Endothelial cell of umbilical vein (primary cell): ENCODE data around the gene RBM39. TPM values are rescaled to one million over a fixed set of nuclear protein-coding genes. Genes with fewer than 3 reads are reported as not detected.

Source experiments
- BruUV-seq: library from RNA; stranded (reverse); fragments of 400-500 nt; replicated peaks from 2 replicates; lab custom pipeline; 2021; lab: Mats Ljungman, UMichigan
- CTCF ChIA-PET: fragments of 300-600, 350-600 bp; sonication (Branson Sonifier 250); formaldehyde crosslinking; loops from one replicate; lab custom pipeline; 2021; ENCODE audit warnings: antibody characterized with exemption, inconsistent platforms; lab: Charles Lee
- POLR2A ChIA-PET: fragments of 300-600, 350-600 bp; sonication (Branson Sonifier 250); formaldehyde crosslinking; loops from one replicate; lab custom pipeline; 2021; ENCODE audit warnings: antibody characterized with exemption, inconsistent platforms; lab: Charles Lee
- DNase-seq: peaks from one replicate; pipeline ENCODE4 v3.0.0-alpha.2; 2011; ENCODE audit warnings: low read depth, low spot score
- FAIRE-seq: peaks from 2 replicates; lab custom pipeline; 2011; peaks lifted over from hg19 to GRCh38; lab: Jason Lieb, UNC
- H2AFZ ChIP-seq: 2 replicates; pipeline ENCODE4 v1.6.0; 2012; ENCODE audit warnings: low read depth, low read length, control low read depth, inconsistent platforms
- H3K27ac ChIP-seq: 2 replicates; pipeline ENCODE4 v1.5.1; 2011; ENCODE audit warnings: low read depth, mild to moderate bottlenecking, control low read depth, low read length, moderate library complexity; ENCODE audit not compliant: insufficient read depth
- H3K27me3 ChIP-seq, 2 experiments: 2 replicates each; pipeline versions ENCODE4 v1.6.0 to v1.6.1; 2011; ENCODE audit warnings: low read length in 2 of 2, mixed read lengths in 1 of 2; ENCODE audit not compliant: control insufficient read depth in 2 of 2, insufficient read depth in 2 of 2
- H3K36me3 ChIP-seq, 2 experiments: 2 replicates in 1 of 2; 3 replicates in 1 of 2; pipeline ENCODE4 v1.5.1; 2011; ENCODE audit warnings: low read length in 2 of 2, mild to moderate bottlenecking in 1 of 2, moderate library complexity in 1 of 2; ENCODE audit not compliant: control insufficient read depth in 2 of 2, insufficient read depth in 2 of 2; ENCODE audit errors: extremely low read depth in 1 of 2
- H3K4me1 ChIP-seq: 3 replicates; pipeline ENCODE4 v1.5.1; 2011; ENCODE audit warnings: mild to moderate bottlenecking, low read length; ENCODE audit not compliant: control insufficient read depth, insufficient read depth; ENCODE audit errors: extremely low read depth
- H3K4me2 ChIP-seq: 2 replicates; pipeline ENCODE4 v1.6.1; 2011; ENCODE audit warnings: low read length, control low read depth, mixed read lengths; ENCODE audit not compliant: insufficient read depth
- H3K4me3 ChIP-seq, 3 experiments: fragments of 200-600 bp in 1 of 3; sonication (generic), shearing (Covaris generic) in 1 of 3; replicated peaks in 1 of 3; 2 replicates each; pipeline ENCODE4 v1.5.1; 2011 to 2016; ENCODE audit warnings: control low read depth in 3 of 3, low read length in 3 of 3, mild to moderate bottlenecking in 2 of 3, inconsistent platforms in 1 of 3, low read depth in 1 of 3, moderate library complexity in 1 of 3; ENCODE audit not compliant: insufficient read depth in 1 of 3
- H3K79me2 ChIP-seq: 2 replicates; pipeline ENCODE4 v1.6.0; 2012; ENCODE audit warnings: low read length, inconsistent platforms; ENCODE audit not compliant: control insufficient read depth, insufficient read depth
- H3K9ac ChIP-seq: replicated peaks from 2 replicates; pipeline ENCODE3; 2011; ENCODE audit warnings: low read length, control low read depth; ENCODE audit not compliant: insufficient read depth; ENCODE audit errors: extremely low read depth
- H3K9me1 ChIP-seq: replicated peaks from 3 replicates; pipeline ENCODE4 v1.6.0; 2011; ENCODE audit warnings: mild to moderate bottlenecking, low read length; ENCODE audit not compliant: control insufficient read depth, insufficient read depth; ENCODE audit errors: extremely low read depth
- H3K9me3 ChIP-seq: replicated peaks from 2 replicates; pipeline ENCODE4 v1.5.1; 2012; ENCODE audit warnings: low read length, inconsistent platforms; ENCODE audit not compliant: control insufficient read depth, insufficient read depth
- H4K20me1 ChIP-seq: replicated peaks from 2 replicates; pipeline ENCODE3; 2011; ENCODE audit warnings: mild to moderate bottlenecking, low read length; ENCODE audit not compliant: control insufficient read depth, insufficient read depth; ENCODE audit errors: extremely low read depth
- CTCF ChIP-seq, 2 donors: IDR thresholded peaks; 1 replicate in 1 of 2; 2 replicates in 1 of 2; pipeline ENCODE4 v1.5.1; 2011; ENCODE audit warnings: low read length in 2 of 2, mild to moderate bottlenecking in 2 of 2, moderate library complexity in 2 of 2, control low read depth in 1 of 2, inconsistent platforms in 1 of 2, low read depth in 1 of 2; ENCODE audit not compliant: insufficient read depth in 1 of 2; ENCODE audit errors: extremely low read depth in 1 of 2
- EZH2 ChIP-seq: IDR thresholded peaks from 2 replicates; pipeline ENCODE4 v1.6.1; 2012; ENCODE audit warnings: borderline replicate concordance, low read depth, mild to moderate bottlenecking, moderate library complexity, low read length, inconsistent platforms; ENCODE audit not compliant: severe bottlenecking
- FOS ChIP-seq: IDR thresholded peaks from 2 replicates; pipeline ENCODE4 v1.6.1; 2011; ENCODE audit warnings: mild to moderate bottlenecking, low read length, moderate library complexity, borderline replicate concordance; ENCODE audit not compliant: insufficient read depth
- MAX ChIP-seq: IDR thresholded peaks from 2 replicates; pipeline ENCODE4 v1.6.1; 2011; ENCODE audit not compliant: insufficient read depth, insufficient read length
- MYC ChIP-seq: IDR thresholded peaks from one replicate; pipeline ENCODE4 v1.6.1; 2011; ENCODE audit warnings: mild to moderate bottlenecking, low read depth, low read length
- POLR2AphosphoS5 ChIP-seq: IDR thresholded peaks from 2 replicates; pipeline ENCODE4 v1.6.1; 2012; ENCODE audit warnings: low read depth, mild to moderate bottlenecking, control low read depth, low read length, moderate library complexity; ENCODE audit not compliant: insufficient read depth
- dilution Hi-C: fragments of 300-500 bp; cut with MboI; formaldehyde crosslinking; loops from one replicate; pipeline ENCODE4 v1.15.0; 2019; ENCODE audit warnings: low sequenced_read_pairs; ENCODE audit not compliant: extremely low pct_ligation_motif_present
- intact Hi-C: fragments of 100-400 bp; cut with micrococcal nuclease; formaldehyde crosslinking; loops from one replicate; pipeline ENCODE4 v1.10.0; 2022
- polyA plus RNA-seq, 4 experiments: library from polyadenylated mRNA; depleted of rRNA in 3 of 4; stranded (reverse) in 3 of 4; unstranded in 1 of 4; fragments of >200 nt; gene quantifications; 2 replicates each; pipeline versions ENCODE4 v1.2.1 to v1.2.3, GENCODE V29; 2011 to 2012; ENCODE audit warnings: missing spikeins in 1 of 4
- total RNA-seq: library from RNA; stranded (reverse); gene quantifications from 2 replicates; pipeline ENCODE4 v1.2.3, GENCODE V29; 2021

Gene RBM39
- total and polyA plus RNA-seq, 2 donors (not counting 3 experiments of a cell fraction or from before 2014, with no cell fraction given), result 106 to 309 TPM

GRCh38 chr20:35743693-35744491, 1.8 kb upstream of the RBM39 start:
- peaks cover 31% of the 10 kb centered on the region for H3K79me2 ChIP-seq
- intact Hi-C loops, result loop anchor here (2.0 to 5.0 kb wide), 2 partner anchors 82 to 127 kb away; partner anchors contain the start of genes CPNE1 and RBM12
- H4K20me1 ChIP-seq, result peaks cover 13% of the 10 kb centered on the region
- H3K4me2 ChIP-seq, result peak overlapping the region; percentile 83
- FAIRE-seq (peak; percentile 83), DNase-seq (peak; percentile 49)
- H2AFZ ChIP-seq, result peak overlapping the region; percentile 63
- H3K9ac ChIP-seq, result peak overlapping the region; percentile 100
- H3K27ac ChIP-seq, result peak overlapping the region; percentile 97
- ChIA-PET POLR2A (interaction anchor here (0.5 to 2.8 kb wide), 8 partner anchors 10 to 140 kb away, joined by 3 to 47 read pairs (median 13); partner anchors contain the start of gene PHF20), CTCF (interaction anchor here (0.8 to 3.6 kb wide), 9 partner anchors 15 to 210 kb away, joined by 3 to 29 read pairs (median 3); partner anchors contain the start of genes PHF20 and SCAND1)
- H3K4me3 ChIP-seq, result peak overlapping the region in 1 of 3 experiments; percentile 82
- peaks cover 2 to 15% of the 10 kb centered on the region in 2 experiments for H3K36me3 ChIP-seq
- no peaks in the 10 kb centered on the region for H3K27me3 ChIP-seq
- dilution Hi-C loops, result no loop called here
- no peaks in the 10 kb centered on the region for H3K9me3 ChIP-seq
- TF ChIP-seq MYC (no peak), FOS (no peak), MAX (no peak), CTCF (IDR thresholded peaks at IDR 0.05; ENCODE audit: extremely low read depth in 1 of 2, insufficient read depth in 1 of 2, low read depth in 1 of 2, low read length in 2 of 2) (no peak), POLR2AphosphoS5 (no peak), EZH2 (no peak)
- H3K4me1 ChIP-seq, result peaks cover 34% of the 10 kb centered on the region
- no TSS peak for BruUV-seq
- H3K9me1 ChIP-seq, result no peaks in the 10 kb centered on the region
